Breast epithelium (tissue), 4 donors: ENCODE data around the gene F11. TPM values are rescaled to one million over a fixed set of nuclear protein-coding genes. Genes with fewer than 3 reads are reported as not detected.

Source experiments
- DNase-seq, 2 donors: peaks; one replicate each; pipeline ENCODE4 v3.0.0-alpha.2; 2019; ENCODE audit warnings: low spot score in 2 of 2
- H3K27ac ChIP-seq, 2 donors: fragments of 200-600 bp; sonication (generic) in 1 of 2; one replicate each; pipeline ENCODE4 v1.5.1; 2016 to 2019; ENCODE audit warnings: mild to moderate bottlenecking in 1 of 2
- H3K27me3 ChIP-seq, 2 donors: fragments of 200-600 bp; sonication (generic) in 1 of 2; one replicate each; pipeline versions ENCODE4 v1.5.1 to v1.6.0; 2017 to 2019; ENCODE audit warnings: control low read depth in 1 of 2, mild to moderate bottlenecking in 1 of 2
- H3K36me3 ChIP-seq: fragments of 200-600 bp; one replicate; pipeline ENCODE4 v1.5.1; 2019
- H3K4me1 ChIP-seq, 2 donors: fragments of 200-600 bp; sonication (generic); one replicate each; pipeline ENCODE4 v1.5.1; 2016 to 2019; ENCODE audit warnings: control low read depth in 1 of 2
- H3K4me3 ChIP-seq, 3 donors: fragments of 200-600 bp; sonication (generic); 1 replicate in 2 of 3; 2 replicates in 1 of 3; pipeline ENCODE4 v1.5.1; 2016 to 2019; ENCODE audit warnings: mild to moderate bottlenecking in 3 of 3, moderate library complexity in 2 of 3
- H3K9me3 ChIP-seq, 2 donors: fragments of 200-600 bp; sonication (generic) in 1 of 2; one replicate each; pipeline ENCODE4 v1.5.1; 2016 to 2019; ENCODE audit warnings: control low read depth in 1 of 2
- POLR2A ChIP-seq: fragments of 450-650 bp; IDR thresholded peaks from one replicate; pipeline ENCODE4 v1.6.1; 2016; ENCODE audit warnings: antibody characterized with exemption, mild to moderate bottlenecking, moderate library complexity
- POLR2AphosphoS5 ChIP-seq, 3 donors: sonication (generic); formaldehyde crosslinking; IDR thresholded peaks; one replicate each; pipeline ENCODE4 v1.6.1; 2017; ENCODE audit warnings: antibody characterized with exemption in 3 of 3
- intact Hi-C: fragments of 100-400 bp; cut with DNase I; formaldehyde crosslinking; loops from one replicate; pipeline ENCODE4 v1.15.1; 2023; ENCODE audit warnings: low total_unique reads
- total RNA-seq, 3 donors: library from RNA; depleted of rRNA; stranded (reverse); fragments of >200 nt; gene quantifications; one replicate each; pipeline ENCODE4 v1.1.0, GENCODE V29; 2016
- TF ChIP-seq, protein P1 (sequence below), 3 donors: fragments of 450-650 bp; IDR thresholded peaks; one replicate each; pipeline ENCODE4 v1.5.1; 2016 to 2017; ENCODE audit warnings: antibody characterized with exemption in 3 of 3, mild to moderate bottlenecking in 3 of 3, moderate library complexity in 3 of 3

F11 gene
- not detected for total RNA-seq

DNA sequence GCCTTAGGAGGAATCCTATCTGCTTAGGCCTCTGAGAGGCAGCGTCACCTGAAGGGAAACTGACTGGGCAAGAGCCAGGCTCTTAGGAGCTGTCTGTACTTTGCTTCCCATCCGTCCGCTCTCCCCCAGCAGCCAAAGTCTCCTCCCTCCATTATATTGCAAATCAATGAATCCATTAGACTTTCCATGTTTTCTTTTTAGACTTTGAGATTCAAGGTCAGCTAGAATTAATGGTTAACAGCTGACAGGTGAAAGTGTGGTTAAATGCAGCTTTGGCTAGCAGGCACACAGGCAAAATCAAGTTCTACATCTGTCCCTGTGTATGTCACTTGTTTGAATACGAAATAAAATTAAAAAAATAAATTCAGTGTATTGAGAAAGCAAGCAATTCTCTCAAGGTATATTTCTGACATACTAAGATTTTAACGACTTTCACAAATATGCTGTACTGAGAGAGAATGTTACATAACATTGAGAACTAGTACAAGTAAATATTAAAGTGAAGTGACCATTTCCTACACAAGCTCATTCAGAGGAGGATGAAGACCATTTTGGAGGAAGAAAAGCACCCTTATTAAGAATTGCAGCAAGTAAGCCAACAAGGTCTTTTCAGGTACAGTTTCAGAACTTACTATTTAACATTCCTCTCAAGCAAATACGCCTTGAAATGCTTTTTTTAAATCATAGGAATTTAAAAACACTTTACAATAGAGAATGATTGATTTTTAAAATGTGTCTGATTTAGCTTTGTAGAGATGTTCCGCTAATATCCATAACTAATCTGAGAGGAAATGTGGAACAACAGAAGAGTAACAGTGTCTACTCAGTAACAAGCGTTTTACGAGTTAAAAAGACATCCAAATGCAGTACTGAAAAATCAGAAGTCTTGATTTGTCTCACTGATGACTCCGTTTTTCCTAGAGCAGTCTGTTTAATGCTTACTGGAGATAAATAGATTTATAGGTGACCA is at the start of gene F11:
TSS of gene F11 (plus strand) at position 507 of the 970 bp plus-strand sequence. CDS start 948 bp downstream, outside the sequence.
- H3K27ac ChIP-seq, result no peak within 1 kb of the TSS
- DNase-seq, result no peak
- H3K4me1 ChIP-seq, result no peaks in the 10 kb centered on the region
- no peak within 1 kb of the TSS for H3K4me3 ChIP-seq
- TF ChIP-seq, protein P1, sequence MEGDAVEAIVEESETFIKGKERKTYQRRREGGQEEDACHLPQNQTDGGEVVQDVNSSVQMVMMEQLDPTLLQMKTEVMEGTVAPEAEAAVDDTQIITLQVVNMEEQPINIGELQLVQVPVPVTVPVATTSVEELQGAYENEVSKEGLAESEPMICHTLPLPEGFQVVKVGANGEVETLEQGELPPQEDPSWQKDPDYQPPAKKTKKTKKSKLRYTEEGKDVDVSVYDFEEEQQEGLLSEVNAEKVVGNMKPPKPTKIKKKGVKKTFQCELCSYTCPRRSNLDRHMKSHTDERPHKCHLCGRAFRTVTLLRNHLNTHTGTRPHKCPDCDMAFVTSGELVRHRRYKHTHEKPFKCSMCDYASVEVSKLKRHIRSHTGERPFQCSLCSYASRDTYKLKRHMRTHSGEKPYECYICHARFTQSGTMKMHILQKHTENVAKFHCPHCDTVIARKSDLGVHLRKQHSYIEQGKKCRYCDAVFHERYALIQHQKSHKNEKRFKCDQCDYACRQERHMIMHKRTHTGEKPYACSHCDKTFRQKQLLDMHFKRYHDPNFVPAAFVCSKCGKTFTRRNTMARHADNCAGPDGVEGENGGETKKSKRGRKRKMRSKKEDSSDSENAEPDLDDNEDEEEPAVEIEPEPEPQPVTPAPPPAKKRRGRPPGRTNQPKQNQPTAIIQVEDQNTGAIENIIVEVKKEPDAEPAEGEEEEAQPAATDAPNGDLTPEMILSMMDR (IDR thresholded peaks at IDR 0.05), result no peak
- no peak for TF ChIP-seq POLR2AphosphoS5 (IDR thresholded peaks at IDR 0.05)
- no peak for TF ChIP-seq POLR2A
- H3K27me3 ChIP-seq, result no peaks in the 10 kb centered on the region
- no peaks in the 10 kb centered on the region for H3K36me3 ChIP-seq
- intact Hi-C loops, result no loop called here
- no peaks in the 10 kb centered on the region for H3K9me3 ChIP-seq

DNA sequence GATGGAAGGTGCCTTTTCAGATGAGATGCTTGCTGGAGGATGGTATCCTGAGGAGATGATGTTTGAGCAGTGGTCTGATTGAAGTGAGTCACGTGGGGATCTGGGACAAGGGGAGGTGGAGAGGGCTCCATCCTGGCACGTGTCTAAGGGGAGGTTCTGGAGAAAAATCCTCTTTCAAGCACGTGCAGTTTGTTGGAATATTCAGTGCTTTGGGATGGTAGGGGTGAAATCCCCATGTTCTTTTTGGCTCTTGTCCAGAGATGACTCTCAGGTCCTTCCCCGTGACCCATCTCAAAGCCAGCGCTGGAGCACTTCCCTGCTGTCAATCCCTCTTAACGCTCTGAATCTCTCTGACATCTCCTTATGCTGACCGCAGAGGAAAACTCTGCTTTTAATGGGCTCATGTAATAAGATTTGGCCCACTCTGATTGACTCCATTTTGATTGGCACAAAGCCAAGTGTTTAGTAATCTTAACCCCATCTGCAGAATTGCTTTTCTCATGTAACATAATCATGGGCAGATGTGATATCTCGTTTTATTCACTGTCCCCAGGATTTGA is 49.4 kb upstream of the F11 start:
- Histone ChIP-seq H3K4me1 (no peaks in the 10 kb centered on the region), H3K27ac (no peak overlapping the region), H3K27me3 (no peaks in the 10 kb centered on the region), H3K4me3 (no peak overlapping the region), H3K9me3 (no peaks in the 10 kb centered on the region), H3K36me3 (no peaks in the 10 kb centered on the region)
- DNase-seq, result no peak
- TF ChIP-seq POLR2AphosphoS5 (IDR thresholded peaks at IDR 0.05), result no peak
- TF ChIP-seq POLR2A, result no peak
- TF ChIP-seq, protein P1 (IDR thresholded peaks at IDR 0.05), result no peak
- intact Hi-C loops, result no loop called here

DNA sequence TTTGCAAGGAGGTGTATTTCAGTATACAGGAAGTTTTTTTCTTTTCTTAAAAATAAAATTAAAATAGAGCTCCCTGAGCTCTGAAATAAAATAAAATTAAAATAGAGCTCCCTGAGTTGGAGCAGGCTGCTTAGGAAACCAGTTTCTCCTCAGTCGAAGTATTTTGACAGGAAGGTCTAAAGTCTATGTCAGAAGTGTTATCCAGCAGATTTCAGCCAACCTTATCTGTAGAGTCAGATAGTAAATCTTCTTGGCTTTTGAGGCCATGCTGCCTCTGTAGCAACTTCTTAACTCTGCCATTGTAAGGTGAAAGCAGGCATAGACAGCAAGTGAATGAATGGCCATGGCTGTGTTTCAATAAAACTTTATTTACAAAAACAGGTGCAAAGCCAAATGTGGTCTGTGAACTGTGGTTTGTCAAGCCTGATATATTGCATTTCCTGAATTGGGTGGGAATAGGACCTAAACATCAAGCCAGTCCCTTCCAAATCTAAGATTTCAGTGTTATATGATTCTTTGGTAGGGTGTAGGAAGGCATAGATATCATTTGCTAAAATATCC is 48.2 kb upstream of the F11 start:
- H3K9me3 ChIP-seq, result no peaks in the 10 kb centered on the region
- TF ChIP-seq, protein P1 (IDR thresholded peaks at IDR 0.05), result no peak
- no peak for TF ChIP-seq POLR2AphosphoS5 (IDR thresholded peaks at IDR 0.05)
- TF ChIP-seq POLR2A, result no peak
- no peaks in the 10 kb centered on the region for H3K36me3 ChIP-seq
- H3K27me3 ChIP-seq, result no peaks in the 10 kb centered on the region
- no peak overlapping the region for H3K27ac ChIP-seq
- no peaks in the 10 kb centered on the region for H3K4me1 ChIP-seq
- H3K4me3 ChIP-seq, result no peak overlapping the region
- DNase-seq, result no peak
- intact Hi-C loops, result no loop called here

DNA sequence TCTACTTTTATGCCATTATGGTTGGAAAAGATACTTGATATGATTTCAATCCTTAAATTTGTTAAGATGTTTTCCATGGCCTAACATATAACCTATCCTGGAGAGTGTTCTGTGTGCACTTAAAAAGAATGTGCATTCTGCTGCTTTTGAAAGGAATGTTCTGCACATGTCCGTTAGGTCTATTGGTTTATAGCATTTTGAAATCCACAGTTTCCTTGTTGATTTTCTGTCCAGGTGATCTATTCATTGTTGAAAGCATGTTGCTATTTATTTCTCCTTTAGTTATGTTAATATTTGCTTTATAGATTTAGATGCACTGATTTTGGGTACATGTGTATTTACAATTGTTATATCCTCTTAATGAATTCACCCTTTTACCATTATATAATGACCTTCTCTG is 44.4 kb upstream of the F11 start:
- TF ChIP-seq POLR2A, result no peak
- TF ChIP-seq, protein P1 (IDR thresholded peaks at IDR 0.05), result no peak
- TF ChIP-seq POLR2AphosphoS5 (IDR thresholded peaks at IDR 0.05), result no peak
- Histone ChIP-seq H3K4me1 (no peaks in the 10 kb centered on the region), H3K36me3 (no peaks in the 10 kb centered on the region), H3K4me3 (no peak overlapping the region), H3K27ac (no peak overlapping the region), H3K9me3 (peaks cover 6 to 17% of the 10 kb centered on the region in 2 donors), H3K27me3 (no peaks in the 10 kb centered on the region)
- no peak for DNase-seq
- intact Hi-C loops, result no loop called here

DNA sequence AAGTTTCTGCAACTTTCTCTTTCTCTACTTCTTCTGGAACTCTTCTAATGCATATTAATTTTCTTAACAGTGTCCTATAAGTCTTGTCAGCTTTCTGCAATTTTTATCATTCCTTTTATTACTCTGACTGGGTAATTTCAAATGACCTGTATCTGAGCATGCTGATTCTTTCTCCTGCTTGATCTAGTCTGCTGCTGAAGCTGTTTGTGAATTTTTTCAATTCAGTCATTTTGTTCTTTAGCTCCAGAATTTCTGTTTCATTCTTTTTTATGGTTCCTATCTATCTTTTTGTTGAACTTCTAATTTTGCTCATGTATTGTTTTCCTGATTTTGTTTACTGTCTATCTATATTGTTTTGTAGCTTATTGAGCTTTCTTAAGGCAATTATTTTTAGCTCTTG is 40.1 kb upstream of the F11 start:
- no peak for DNase-seq
- Histone ChIP-seq H3K9me3 (peaks cover 6 to 17% of the 10 kb centered on the region in 2 donors), H3K4me3 (no peak overlapping the region), H3K27ac (no peak overlapping the region), H3K4me1 (no peaks in the 10 kb centered on the region), H3K27me3 (no peaks in the 10 kb centered on the region), H3K36me3 (no peaks in the 10 kb centered on the region)
- intact Hi-C loops, result no loop called here
- TF ChIP-seq POLR2A (no peak), POLR2AphosphoS5 (IDR thresholded peaks at IDR 0.05) (no peak)
- TF ChIP-seq, protein P1 (IDR thresholded peaks at IDR 0.05), result no peak
